ENCODE data around the gene FAM184A.

- TF ChIP-seq EZH2phosphoT487 (IDR thresholded peaks at IDR 0.05; ENCODE audit: borderline replicate concordance) (no peak), CTCF (conservative IDR thresholded peaks at IDR 0.05; ENCODE audit: low read length) (no peak)
Measured at GRCh38 chr6:119112812-119113530, 34.5 kb upstream of the FAM184A start.

Data from Loucy (cell line).